HTERT RPE-1 (cell line): Measurements from ENCODE around the gene RIPPLY3.

Experiments
- in situ Hi-C: fragments of 300-500 bp; cut with MboI; formaldehyde crosslinking; loops from 4 replicates; pipeline ENCODE4 v1.14.3; 2020; ENCODE audit warnings: low sequenced_read_pairs

The RIPPLY3 gene

DNA sequence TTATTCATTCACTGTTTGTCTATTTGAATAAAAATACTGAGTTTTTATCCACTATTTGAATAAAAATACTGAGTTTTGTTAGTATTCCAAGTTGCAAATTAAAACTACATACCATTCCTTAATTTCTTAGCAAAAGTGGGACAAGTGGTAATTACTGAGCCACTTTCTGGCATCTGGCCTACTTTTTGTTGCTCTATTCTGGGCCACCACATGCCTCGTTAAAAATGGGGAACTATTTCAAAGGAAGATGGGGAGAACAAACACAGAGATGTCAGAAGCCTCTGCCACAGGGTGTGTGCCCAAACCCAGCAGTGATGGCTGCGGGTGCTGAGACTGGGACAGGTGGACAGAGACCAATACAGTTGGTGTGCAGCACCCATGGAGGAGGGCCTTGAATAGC lies 51.8 kb downstream of the RIPPLY3 start:
- in situ Hi-C loops: no loop called here

DNA sequence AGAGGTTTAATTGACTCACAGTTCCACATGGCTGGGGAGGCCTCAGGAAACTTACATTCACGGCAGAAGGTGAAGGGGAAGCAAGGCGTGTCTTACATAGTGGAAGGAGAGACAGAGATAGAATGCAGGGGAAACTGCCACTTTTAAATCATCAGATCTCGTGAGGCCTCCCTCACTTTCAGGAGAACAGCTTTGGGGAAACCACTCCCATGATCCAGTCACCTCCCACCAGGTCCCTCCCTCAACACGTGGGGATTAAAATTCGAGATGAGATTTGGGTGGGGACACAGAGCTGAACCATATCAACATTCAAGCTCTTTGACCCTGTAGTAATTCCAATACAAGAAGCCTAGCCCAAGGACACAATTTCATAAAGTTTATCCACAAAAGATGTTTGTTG lies 52.7 kb downstream of the RIPPLY3 start:
- in situ Hi-C loops: no loop called here

DNA sequence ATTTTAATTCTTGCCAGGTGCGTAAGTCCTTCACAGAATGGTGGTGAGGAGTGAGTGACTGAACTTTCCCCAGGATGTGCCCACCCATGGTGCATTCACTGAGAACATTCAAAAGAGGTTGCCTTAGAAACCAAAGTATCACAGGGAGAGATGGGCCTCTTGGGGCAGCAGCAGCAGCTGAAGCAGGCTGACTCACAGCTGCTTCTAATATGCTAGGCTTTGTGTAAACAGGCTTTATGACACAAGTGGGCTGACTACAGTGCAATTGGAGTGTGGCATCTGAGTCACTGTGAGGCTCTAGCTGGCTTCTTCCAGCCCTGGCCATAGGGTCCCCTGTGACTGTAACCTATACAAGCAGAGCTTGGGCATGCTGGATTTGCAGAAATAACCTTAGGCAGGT lies 53.8 kb downstream of the RIPPLY3 start:
- in situ Hi-C loops: no loop called here

DNA sequence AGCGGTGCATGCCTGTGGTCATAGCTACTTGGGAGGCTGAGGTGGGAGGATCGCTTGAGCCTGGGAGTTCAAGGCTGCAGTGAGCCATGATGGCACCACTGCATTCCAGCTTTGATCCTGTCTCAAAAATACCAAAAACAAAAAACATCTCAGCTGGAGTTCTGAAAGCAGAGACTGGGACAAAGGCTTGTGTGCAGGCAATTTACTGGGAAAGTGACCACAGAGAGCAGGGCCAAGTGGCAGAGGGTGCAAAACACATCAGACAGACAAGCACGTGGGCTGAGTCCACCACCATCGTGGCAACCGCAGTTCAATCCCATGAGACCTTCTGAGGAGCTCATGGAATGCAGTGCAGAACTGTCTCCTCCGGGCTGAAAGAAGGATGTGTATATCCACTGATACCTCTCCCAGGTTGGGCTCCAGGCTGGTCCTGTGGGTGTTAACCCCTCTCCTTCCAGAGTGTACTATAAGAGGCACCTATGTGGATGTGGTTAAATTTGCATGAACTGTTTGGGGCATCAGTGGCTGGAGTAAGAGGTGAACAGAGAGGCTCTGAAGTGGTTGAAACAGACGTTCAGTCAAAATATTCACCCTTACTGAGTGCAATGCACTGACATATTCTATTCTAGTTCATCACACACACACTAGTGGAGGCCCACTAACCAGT lies 55.6 kb downstream of the RIPPLY3 start:
- in situ Hi-C loops: no loop called here

DNA sequence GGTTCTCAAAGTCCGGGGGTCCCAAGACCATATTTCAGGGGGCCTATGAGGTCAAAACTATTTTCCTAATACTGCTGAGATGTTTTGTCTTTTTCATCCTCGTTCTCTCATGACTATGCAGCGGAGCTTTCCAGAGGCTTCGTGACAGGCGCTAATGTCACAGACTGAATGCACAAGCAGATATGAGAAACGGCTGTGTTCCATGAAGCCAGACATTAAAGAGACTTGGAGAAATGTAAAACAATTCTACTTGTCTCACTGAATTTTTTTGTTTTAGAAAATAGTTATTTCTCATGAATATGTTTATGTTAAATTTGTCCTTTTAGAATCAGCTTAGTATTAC lies 56.1 kb downstream of the RIPPLY3 start:
- in situ Hi-C loops: no loop called here

DNA sequence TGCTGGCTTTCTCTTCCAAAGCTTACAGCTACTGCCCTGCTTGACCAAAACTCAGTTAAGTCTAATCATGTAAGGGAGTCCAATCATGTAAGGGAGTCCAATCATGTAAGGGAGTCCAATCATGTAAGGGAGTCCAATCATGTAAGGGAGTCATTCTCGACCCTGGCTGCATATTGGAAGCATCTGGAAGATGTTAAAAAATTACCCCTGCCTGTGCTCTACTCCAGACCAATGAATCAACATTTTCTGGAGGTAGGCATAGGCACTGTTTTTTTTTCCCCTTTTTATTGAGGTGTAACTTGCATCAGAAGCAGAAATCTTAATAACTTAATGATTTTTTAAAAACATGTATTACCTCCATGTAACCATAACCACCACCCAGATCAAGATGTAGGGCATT lies 56.9 kb downstream of the RIPPLY3 start:
- in situ Hi-C loops: no loop called here

DNA sequence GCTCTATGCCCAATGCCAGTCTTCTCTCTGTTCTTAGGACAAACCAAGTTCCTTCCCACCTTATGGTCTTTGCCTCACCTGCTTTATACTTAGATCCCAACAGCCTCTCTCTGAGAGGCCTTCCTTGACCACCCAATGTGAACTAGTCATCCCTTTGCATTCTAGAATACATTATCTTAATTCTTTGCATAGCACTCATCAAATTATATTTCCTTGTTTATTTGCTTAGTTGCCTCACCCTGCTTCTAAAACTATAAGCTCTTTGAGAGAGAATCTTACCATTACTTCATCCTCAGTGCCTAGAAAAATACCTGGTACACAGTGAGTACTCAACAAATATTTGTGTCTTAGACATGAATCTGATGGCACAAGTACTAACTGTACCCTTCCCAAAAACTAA lies 58.3 kb downstream of the RIPPLY3 start:
- in situ Hi-C loops: no loop called here

DNA sequence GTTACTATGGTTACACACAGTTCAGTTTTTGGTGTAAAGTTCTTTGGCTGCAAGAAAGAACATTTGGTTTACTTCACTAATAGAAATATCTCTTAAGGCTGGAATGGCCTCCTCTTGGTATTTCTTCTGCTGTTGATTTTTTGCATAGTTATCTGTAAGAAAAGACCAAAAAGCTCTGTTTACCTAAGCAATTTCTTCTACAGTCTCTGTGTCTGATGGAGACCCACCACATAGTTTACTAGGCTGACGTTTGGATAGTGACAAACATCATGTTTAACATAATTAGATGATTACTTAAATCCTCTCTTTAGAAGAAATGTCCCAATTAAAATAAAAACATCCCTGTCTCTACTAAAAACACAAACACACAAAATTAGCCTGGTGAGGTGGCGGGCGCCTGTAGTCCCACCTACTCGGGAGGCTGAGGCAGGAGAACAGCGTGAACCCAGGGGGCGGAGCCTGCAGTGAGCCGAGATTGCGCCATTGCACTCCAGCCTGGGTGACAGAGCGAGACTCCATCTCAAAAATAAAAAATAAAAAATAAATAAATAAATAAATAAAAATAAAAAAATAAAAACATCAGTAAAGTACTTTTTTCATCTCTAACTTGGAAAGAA lies 59.2 kb downstream of the RIPPLY3 start:
- in situ Hi-C loops: no loop called here
